Globus pallidus (tissue), 1 donor: ENCODE data around the gene IL1RAPL1.
"Not testable (repeated sequence)": the region's sequence is repeated elsewhere in the genome, so short reads cannot be mapped to it uniquely, and the experiment has no call there.

Experiments
- DNase-seq: peaks from one replicate; pipeline ENCODE4 v3.0.0-alpha.2; 2015; ENCODE audit warnings: low spot score

The IL1RAPL1 gene

DNA sequence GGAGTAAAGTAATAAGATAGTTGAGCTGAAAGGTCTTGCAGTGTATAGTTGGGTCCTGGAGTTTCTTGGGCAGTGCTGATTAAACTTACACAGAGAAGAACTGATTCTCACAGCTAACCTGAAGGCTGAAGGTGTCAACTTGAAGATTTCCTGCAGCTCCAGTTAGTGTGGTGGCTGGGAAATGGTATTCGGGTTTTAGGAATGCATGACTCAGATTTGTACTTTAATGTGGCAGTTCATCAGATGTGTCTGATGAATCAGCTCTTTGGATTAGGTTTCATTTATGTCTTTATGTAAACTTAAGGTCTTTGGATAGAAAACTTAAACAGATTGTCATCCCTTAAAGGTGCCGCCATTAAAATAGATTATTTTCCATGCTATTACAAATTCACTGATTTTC lies 200.0 kb downstream of the IL1RAPL1 start:
- DNase-seq = no peak

DNA sequence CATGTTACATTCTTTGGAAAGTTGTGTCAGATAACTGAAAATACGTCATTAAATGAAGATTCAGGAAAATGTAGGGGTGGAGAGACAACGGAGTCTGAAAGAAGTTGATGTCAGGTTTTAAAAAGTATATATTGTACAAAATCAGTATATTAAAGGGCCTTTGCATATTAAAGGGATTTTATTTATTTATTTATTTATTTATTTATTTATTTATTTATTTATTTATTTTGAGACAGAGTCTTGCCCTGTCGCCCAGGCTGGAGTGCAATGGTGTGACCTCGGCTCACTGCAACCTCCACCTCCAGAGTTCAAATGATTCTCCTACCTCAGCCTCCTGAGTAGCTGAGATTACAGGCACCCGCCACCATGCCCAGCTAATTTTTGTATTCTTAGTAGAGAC lies 213.4 kb downstream of the IL1RAPL1 start:
- DNase-seq = not testable (repeated sequence)

DNA sequence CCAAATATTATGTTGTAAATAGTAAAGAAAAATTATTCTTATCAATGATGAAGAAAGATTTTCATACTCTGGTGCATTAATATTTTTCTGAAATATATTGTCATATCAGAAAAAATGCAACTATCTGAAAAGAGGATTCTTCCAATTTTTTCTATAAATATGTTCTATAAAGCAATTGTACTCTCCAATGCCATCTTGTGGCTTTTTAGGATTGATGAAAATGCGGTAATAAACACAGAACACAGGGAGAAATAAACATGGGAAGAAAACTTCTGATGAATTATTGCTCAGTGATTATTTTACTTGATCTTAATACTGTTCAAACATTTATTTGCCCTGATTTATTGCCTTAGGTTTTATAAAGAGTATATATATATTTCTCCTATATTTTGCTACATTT lies 215.4 kb downstream of the IL1RAPL1 start:
- DNase-seq = no peak

DNA sequence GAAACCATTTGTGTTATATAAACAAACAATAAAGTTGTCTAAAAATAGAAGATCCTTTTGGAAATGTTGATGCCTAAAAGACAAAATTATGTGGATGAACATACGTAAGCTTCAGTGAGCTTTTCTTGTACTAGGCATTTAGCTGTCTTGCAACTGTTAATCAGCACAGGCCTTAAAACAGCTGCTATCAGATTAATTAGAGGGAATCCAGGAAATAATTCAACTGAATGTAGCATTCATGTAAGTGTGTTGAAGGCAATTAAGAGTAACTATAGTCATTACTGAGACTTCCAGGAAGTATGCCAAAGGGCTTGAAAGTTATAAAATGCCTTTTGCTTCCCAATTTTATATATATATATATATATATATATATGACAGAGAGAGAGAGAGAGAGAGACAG lies 248.7 kb downstream of the IL1RAPL1 start:
- DNase-seq = no peak

DNA sequence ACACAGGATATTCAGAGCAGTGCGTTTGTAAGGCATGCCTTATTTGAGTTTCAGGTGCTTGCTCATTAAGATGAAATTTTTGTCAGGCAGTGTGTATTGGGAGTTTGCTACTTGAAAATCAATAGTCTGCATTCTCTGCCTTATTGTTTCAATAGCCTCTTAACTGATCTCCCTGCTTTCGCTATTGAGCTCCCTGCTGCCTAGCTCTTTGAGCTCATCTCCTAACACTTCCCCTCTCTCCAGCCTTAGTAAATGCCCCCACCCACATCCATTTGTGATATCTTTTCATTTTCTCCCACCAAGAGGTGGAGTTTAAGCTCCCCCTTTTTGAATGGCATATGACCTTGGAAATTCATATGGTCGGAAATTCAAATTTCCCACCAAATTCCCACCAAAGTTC lies 256.6 kb downstream of the IL1RAPL1 start:
- DNase-seq = no peak

DNA sequence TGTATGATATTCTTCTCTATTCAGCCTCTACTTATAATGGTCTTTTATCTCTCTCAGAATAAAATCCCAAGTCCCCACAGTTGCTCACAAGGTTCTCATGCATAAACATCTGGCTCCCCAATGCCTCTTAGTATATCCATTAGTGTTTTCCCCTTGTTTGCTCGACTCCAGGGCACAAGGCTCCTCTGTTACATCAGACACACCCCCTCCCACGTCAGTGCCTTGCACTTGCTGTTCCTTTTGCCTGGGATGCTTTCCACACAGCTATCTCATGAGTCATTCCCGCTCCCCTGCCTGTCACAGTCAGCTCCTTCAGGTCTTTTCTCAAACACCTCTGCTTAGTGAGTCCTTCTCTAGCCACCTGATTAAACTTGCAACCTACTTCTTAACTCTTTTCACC lies 260.2 kb downstream of the IL1RAPL1 start:
- DNase-seq = peak; percentile 93

DNA sequence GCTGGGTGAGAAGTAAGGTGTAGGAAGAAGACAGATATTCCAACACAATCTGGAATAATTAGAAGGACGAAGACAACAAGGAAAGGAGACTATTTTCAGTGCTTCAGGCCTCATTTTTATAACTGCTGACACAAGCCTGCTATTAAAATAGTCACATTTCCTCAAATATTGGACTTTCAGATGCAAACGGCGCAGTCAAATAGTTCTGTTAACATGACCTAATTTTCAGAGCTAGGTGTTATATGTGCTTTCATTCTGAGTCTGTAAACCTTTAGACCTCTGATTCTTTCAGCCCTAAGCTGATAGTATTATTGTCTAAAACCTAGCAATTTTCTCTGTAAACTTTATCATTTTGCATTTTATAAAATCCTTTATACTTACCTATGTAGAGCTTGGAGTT lies 261.5 kb downstream of the IL1RAPL1 start:
- no peak for DNase-seq

DNA sequence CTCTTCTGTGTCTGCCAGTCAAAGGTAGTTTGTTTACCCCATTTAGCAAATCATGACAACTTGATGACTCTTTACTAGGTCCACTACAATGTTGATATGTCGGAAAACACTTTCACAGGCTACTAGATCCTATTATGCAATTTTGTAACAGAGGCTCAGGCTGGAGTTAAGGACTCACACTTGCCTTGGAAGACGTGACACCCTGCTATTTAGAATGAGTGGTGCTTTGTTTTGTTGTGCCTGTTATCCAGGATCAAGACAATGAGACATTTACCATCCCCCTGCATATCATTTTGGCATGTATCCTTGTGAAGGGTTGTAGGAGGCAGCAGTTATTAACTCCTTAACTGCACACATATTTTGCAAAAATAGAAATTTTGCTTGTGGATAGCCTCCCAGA lies 263.7 kb downstream of the IL1RAPL1 start:
- peak; percentile 63 for DNase-seq

DNA sequence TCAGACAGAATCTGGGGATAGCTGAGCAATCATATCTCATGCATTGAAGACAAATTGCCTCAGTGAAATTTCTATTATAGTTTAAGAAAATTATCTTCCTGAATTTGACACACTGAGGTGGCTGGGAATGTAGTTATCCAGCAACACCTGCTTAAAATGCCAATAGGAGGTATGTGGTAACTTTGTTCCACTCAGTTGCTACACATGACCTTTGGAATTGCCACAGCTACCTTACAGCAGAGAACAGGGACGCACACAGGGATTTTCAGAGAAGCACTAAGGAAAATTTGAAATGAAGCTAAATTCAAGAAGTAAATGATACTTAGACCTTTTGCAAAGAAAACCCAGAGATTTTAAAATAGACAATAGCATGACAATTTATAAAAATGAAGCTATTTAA lies 264.6 kb downstream of the IL1RAPL1 start:
- no peak for DNase-seq

DNA sequence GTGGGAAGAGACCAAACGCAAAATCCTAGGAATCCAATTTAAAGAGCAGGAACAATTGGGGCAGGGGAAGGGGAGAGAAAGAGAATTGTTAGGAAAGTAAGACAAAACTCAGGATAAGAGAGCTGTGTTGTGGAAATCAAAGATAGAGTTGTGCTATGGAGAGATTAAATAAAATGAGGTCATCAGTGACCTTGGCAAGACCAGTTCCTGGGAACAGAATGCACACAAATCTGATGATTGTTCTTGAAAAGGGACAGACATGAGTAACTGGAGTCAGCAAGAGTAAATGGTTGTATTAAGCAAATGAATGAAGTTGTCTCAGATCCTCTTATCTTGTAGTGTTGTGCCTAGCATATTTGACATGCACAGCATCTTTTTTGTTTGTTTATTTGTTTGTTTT lies 267.4 kb downstream of the IL1RAPL1 start:
- no peak for DNase-seq

DNA sequence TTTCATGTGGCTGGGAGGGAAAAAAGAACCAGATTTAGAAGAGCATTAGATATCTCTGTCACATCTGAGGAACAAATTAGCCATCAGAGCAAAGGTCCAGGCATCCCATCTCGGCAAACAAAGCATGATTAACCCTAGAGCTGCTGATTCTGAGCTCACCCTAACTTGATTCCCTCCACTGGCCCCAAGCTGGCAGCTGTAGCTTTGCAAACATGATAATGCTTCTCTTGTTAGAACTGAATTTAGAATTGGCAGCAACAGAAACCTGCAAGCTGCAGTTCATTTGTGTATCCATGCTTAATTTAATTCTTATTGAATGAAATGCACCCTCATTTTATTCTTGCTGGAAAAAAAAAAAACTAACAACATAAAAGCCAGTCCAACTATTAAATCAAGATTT lies 289.2 kb downstream of the IL1RAPL1 start:
- peak; percentile 54 for DNase-seq

DNA sequence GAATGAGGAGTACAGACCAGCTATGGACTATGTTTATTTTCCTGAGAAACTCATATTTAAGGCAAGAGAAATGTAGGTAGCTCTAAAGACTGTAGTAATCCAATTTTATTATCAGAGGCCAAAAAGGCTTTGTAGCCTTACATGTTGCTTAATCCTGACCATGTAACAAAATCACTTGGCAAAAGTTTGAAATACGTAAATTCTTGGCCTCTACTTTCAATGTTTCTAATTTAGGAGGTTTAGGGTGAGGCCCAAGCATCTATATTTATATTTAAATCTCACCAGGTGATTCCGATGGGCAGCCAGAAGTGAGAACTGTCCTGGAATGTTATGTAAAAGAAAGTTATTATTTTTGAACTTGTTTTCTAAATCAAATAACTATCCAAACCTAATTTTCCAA lies 289.7 kb downstream of the IL1RAPL1 start:
- no peak for DNase-seq

DNA sequence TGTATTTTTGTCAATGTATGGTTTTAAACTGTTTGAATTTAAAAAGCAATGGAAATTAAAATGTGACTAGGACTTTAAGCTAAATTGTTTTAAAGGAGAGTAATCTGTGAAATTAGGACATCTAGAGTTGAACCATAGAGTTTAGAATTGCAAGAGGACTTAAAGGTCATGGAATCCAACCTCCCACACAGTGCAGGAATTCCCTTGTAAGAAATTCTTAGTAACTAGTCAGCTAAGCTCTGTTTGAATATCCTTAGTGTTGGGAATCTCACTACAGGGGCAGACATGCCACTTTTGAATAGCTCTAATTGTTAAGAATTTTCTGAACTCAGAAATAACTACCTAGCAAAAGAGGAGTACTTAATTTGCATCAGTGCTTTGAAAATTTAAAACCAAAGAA lies 292.9 kb downstream of the IL1RAPL1 start:
- DNase-seq = no peak

DNA sequence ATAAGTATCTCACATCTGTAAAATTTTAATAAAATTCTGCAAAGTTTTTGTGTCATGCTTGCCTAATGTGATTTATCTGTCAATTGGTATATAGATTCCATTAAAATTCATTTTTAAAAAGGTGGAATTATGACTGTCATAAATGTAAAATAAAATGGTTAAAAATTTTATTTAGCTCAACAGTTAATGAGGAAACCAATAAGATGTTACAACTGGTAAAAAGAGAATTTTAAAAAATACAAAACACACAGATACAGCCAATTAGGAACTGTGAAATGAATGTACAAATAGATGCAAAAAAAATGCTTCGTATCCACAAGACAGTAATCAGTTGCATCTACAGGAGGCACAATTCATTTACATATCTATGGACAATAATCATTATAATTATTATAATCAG lies 297.6 kb downstream of the IL1RAPL1 start:
- no peak for DNase-seq

DNA sequence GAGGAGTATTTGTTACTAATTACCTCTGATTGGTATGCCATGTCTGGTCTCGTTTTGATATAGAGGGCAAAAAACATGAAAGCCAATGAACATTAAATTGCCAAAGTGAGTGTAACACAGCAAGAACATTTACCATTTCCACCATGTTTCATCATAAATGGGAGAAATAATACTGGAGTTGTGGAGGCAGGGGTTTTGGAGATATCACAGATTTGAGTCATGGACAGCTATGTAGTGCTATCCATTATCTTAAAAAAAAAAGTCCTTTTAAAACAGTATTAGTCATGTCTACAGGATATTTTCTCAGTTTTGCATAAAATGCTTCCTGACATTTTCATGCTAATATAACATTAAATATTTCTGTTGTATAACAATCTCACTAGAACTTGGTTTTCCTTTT lies 301.2 kb downstream of the IL1RAPL1 start:
- DNase-seq = no peak

DNA sequence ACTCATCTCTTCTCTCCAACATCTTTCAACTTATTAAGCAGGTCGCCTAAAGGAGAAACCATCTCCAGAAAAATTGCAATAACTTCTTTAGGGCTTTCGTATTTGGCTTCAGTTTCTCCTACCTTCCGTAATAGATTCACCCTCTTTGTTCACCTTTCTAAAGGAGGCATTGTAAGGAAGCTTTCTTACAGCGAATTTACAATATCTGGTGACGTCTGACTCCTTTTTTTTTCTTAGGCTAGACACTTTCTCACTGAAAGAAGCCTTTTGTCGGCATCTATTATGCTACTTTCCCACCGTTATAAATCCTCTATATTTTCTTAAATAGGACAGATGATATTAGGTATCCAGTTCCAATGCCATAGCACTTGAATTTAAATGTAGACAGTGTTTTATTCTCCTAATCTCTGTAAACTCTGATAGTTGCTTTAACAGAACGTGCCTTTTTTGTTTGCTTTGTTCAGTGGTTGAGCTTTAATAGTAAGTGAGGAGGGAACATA lies 302.4 kb downstream of the IL1RAPL1 start:
- no peak for DNase-seq

DNA sequence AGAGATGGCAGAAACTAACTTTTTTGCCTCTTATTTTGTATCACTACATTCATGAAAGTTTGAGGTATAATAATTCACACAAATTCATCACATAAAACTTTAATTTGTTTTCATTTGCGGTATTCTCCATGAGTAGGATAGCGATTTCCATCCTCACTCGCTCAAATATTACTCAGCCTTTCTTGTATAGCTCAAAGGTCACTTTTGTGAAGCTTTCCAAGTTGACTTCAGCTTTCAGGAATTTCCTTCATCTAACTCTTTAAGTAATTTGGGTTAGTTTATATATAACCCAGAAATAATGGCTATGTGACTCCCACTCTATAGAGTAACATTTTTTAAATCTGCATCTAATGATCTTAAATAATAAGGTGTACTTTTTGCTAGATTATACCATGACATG lies 314.4 kb downstream of the IL1RAPL1 start:
- DNase-seq = no peak

DNA sequence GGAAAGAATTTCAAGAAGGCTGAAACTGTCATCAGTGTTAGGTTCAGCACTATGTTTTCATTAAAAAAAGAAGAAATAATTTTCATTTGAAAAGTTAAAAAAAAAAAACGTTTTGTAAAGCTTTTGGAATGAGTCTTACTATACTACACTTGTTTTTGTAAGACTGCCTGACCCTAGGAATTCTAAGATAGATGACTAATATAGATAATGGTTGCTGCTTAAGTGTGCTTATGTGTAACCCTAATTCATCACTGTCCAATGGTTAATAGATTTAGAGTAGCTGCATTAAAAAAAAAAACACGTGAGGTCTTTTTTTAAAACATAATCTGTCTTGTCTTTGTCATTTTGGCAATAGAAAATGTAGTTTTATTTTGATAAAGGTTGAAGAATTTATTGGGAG lies 323.2 kb downstream of the IL1RAPL1 start:
- no peak for DNase-seq

DNA sequence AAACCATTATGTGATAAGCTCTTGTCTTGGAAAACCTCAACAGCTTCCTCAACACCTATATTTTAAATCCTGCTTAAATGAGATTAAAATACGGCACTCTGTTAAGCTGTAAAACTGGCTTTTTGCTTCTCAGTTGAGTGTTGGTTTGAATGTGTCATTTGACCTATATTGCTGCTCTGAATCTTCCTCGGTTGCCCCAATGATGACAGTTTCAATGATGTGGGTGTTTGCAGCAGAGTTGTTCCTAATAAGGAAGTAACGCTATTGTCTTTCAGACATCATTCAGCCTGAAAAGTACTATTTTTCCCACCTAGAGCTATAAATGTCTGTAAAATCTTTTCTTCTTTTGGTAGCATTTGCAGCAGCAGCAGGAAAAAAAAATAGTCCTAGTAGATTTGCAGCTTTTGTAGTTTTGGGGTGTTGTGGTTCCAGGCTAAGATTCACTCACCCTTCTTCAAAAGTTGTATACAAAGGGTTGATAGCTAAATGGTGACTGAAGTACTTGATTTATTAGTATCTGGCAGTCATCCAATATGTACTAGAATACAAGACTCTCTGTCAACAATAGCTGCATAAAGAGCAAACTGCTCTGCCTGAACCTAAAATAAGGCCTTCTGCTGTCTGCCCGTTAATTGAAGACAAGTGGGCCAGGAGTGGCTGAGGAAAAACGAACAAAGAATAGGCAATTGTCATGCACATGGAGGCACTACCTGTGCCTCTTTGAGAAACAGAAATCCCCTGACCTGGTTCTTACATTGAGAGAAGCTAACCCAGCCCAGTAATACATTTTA lies 333.1 kb downstream of the IL1RAPL1 start:
- DNase-seq = peak; percentile 54

DNA sequence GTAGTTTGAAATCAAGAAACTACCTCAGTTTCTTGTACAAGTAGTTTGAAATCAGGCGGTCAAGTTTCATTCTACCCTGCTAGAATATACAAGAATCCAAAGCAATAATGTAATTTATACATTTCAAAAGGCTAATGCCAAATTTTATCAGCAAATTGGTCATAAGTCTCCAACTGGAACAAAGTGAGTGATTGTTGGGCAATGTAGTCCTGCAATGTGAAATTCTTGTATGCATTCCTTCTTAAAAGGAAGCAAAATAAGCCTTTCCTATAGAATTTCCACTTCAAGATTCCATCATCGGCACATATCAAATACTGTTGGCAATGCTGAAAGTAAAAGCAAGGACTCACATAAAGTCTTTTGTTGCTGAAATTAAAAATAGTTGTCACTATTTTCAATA lies 334.9 kb downstream of the IL1RAPL1 start:
- DNase-seq = no peak

DNA sequence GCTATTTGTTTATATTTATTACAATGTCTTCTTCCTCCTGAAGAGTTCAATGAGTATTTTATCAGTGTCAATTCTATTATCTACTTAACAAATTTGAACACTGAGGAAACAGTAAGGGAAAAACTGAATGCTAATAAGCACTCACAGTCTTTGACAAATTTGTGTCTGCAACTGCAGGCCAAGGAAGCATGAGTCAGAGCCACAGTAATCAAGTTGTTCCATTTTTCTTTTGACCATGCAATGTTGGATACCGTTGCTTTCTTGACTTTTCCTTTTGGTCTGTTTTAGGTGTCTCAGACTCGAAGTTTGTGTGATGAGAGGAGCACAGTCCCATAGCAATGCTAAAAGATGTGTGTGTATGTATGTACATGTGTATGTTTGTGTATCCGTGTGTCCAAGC lies 359.6 kb downstream of the IL1RAPL1 start:
- DNase-seq = no peak

DNA sequence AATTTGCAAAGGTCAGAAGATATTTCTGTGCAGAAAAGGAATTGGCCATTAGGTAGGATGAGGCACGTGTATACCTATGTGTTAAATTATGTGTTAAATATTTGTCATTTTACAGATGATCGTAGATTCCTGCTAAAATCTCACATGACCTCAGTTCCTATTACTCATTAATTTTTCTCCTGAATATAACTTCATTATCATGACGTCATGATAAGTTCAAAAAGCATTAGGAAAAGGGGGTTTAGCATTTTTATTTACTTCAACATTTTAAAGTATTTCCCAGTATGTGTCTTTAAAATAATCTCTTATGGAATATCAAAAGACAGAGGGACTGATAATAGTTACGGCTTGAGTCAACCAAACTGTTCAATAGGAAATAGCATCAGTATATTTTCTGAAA lies 372.8 kb downstream of the IL1RAPL1 start:
- DNase-seq = no peak

DNA sequence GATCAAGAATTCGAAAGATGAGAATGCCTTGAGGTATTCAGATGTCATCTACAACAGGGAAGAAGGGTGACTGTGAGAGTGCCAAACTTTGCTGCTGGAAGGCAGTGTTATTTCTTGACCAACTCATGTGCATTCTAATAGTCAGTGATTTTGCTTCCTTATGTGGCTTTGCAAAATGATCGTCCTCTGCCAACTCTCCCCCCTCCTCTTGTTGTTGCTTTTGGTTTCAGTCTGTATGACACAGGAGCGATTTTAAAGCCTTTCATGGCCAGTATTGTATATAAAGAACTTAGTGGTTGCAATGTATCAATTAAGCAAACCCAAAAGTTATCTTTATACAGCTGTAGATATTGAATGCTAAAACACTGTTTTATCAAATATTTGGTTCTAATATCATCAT lies 379.1 kb downstream of the IL1RAPL1 start:
- DNase-seq = no peak

DNA sequence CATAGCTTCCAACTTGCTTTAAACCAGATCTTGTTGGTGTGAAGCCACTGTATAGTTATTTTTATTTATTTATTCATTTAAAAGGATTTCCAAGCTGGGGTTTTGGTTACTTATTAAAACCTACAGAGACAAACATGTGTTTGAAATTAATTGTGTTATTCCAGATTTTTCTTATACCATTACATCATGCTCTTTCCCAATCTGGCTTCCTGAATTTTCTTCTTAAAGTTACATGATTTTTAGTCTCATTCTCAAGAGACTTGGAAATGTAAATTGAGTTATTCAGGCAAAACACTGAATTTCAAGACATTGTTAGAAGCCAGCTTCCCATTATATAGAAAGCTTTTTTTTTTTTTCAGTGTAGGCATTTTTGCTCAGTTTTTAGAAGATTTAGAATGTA lies 381.9 kb downstream of the IL1RAPL1 start:
- DNase-seq = no peak
